ENCODE results near the gene RBAK.
"Not testable (repeated sequence)": the region's sequence is repeated elsewhere in the genome, so short reads cannot be mapped to it uniquely, and the experiment has no call there.

Gene RBAK

GRCh38 chr7:5051731-5052130, 6.1 kb downstream of the RBAK start:
- not testable (repeated sequence) for DNase-seq (ENCODE audit: low spot score)

- no peak for DNase-seq (ENCODE audit: low spot score)
These were observed 7.5 kb downstream of the RBAK start for GRCh38 chr7:5053175-5053574.

GRCh38 chr7:5063698-5064097, 18.0 kb downstream of the RBAK start:
- DNase-seq (ENCODE audit: low spot score) = no peak

- no peak for DNase-seq (ENCODE audit: low spot score)
These were observed 18.9 kb downstream of the RBAK start for GRCh38 chr7:5064391-5065106.

- DNase-seq (ENCODE audit: low spot score) = no peak
These were observed 19.4 kb downstream of the RBAK start for GRCh38 chr7:5065107-5065407.

GRCh38 chr7:5068521-5068920, 22.9 kb downstream of the RBAK start:
- no peak for DNase-seq (ENCODE audit: low spot score)

- no peak for DNase-seq (ENCODE audit: low spot score)
These were observed 24.5 kb downstream of the RBAK start for GRCh38 chr7:5070206-5070605.

GRCh38 chr7:5075187-5075586, 29.5 kb downstream of the RBAK start:
- DNase-seq (ENCODE audit: low spot score) = not testable (repeated sequence)

- DNase-seq (ENCODE audit: low spot score) = no peak
These were observed 32.1 kb downstream of the RBAK start for GRCh38 chr7:5077740-5078139.

- no peak for DNase-seq (ENCODE audit: low spot score)
These were observed 37.1 kb downstream of the RBAK start for GRCh38 chr7:5082806-5083205.

GRCh38 chr7:5083311-5083711, 37.7 kb downstream of the RBAK start:
- DNase-seq (ENCODE audit: low spot score) = no peak

GRCh38 chr7:5086256-5086655, 40.6 kb downstream of the RBAK start:
- DNase-seq (ENCODE audit: low spot score) = no peak

- DNase-seq (ENCODE audit: low spot score) = not testable (repeated sequence)
These were observed 42.7 kb downstream of the RBAK start for GRCh38 chr7:5088228-5088833.

- DNase-seq (ENCODE audit: low spot score) = no peak
These were observed 43.2 kb downstream of the RBAK start for GRCh38 chr7:5088906-5089305.

- DNase-seq (ENCODE audit: low spot score) = no peak
These were observed 48.3 kb downstream of the RBAK start for GRCh38 chr7:5093948-5094347.

- DNase-seq (ENCODE audit: low spot score) = no peak
These were observed 49.0 kb downstream of the RBAK start for GRCh38 chr7:5094641-5095040.

- no peak for DNase-seq (ENCODE audit: low spot score)
These were observed 70.7 kb downstream of the RBAK start for GRCh38 chr7:5116359-5116758.

GRCh38 chr7:5117095-5117970, 71.7 kb downstream of the RBAK start:
- DNase-seq (ENCODE audit: low spot score) = no peak
